Keratinocyte (primary cell): ENCODE data around the gene EXOC6B. TPM values are rescaled to one million over a fixed set of nuclear protein-coding genes. Genes with fewer than 3 reads are reported as not detected.

Source experiments
- DNase-seq: peaks from one replicate; pipeline ENCODE4 v3.0.0-alpha.2; 2011; ENCODE audit warnings: low read depth, missing footprints, low spot score
- FAIRE-seq: peaks from 2 replicates; lab custom pipeline; 2011; peaks lifted over from hg19 to GRCh38; lab: Jason Lieb, UNC
- H2AFZ ChIP-seq: 2 replicates; pipeline ENCODE4 v1.6.0; 2012; ENCODE audit warnings: low read length, control low read depth, inconsistent platforms; ENCODE audit not compliant: control insufficient read depth
- H3K27ac ChIP-seq: 2 replicates; pipeline ENCODE4 v1.5.1; 2011; ENCODE audit warnings: low read length; ENCODE audit not compliant: control insufficient read depth, insufficient read depth
- H3K27me3 ChIP-seq: 3 replicates; pipeline ENCODE4 v1.6.0; 2011; ENCODE audit warnings: low read length; ENCODE audit not compliant: control insufficient read depth, insufficient read depth; ENCODE audit errors: extremely low read depth
- H3K36me3 ChIP-seq, 2 experiments: 2 replicates in 1 of 2; 3 replicates in 1 of 2; pipeline ENCODE4 v1.5.1; 2011; ENCODE audit warnings: low read length in 2 of 2, mild to moderate bottlenecking in 1 of 2; ENCODE audit not compliant: control insufficient read depth in 2 of 2, insufficient read depth in 2 of 2; ENCODE audit errors: extremely low read depth in 1 of 2
- H3K4me1 ChIP-seq: 3 replicates; pipeline ENCODE4 v1.5.1; 2011; ENCODE audit warnings: low read length; ENCODE audit not compliant: control insufficient read depth, insufficient read depth; ENCODE audit errors: extremely low read depth
- H3K4me2 ChIP-seq: 3 replicates; pipeline ENCODE4 v1.6.0; 2011; ENCODE audit warnings: low read depth, low read length; ENCODE audit not compliant: control insufficient read depth, insufficient read depth; ENCODE audit errors: extremely low read depth
- H3K4me3 ChIP-seq, 3 experiments: fragments of 200-600 bp in 1 of 3; sonication (generic) in 1 of 3; 2 replicates in 2 of 3; 3 replicates in 1 of 3; pipeline ENCODE4 v1.5.1; 2011 to 2016; ENCODE audit warnings: low read length in 3 of 3, mild to moderate bottlenecking in 3 of 3, control low read depth in 2 of 3, inconsistent platforms in 1 of 3, low read depth in 1 of 3, mixed read lengths in 1 of 3, mixed run types in 1 of 3, moderate library complexity in 1 of 3; ENCODE audit not compliant: control insufficient read depth in 2 of 3, insufficient read depth in 2 of 3; ENCODE audit errors: extremely low read depth in 1 of 3
- H3K79me2 ChIP-seq: 2 replicates; pipeline ENCODE4 v1.6.0; 2012; ENCODE audit warnings: low read length; ENCODE audit not compliant: control insufficient read depth, insufficient read depth
- H3K9ac ChIP-seq: 3 replicates; pipeline ENCODE4 v1.6.0; 2011; ENCODE audit warnings: low read length; ENCODE audit not compliant: control insufficient read depth, insufficient read depth; ENCODE audit errors: extremely low read depth
- H3K9me1 ChIP-seq: 3 replicates; pipeline ENCODE4 v1.6.0; 2011; ENCODE audit warnings: low read length; ENCODE audit not compliant: control insufficient read depth, insufficient read depth; ENCODE audit errors: extremely low read depth
- H3K9me3 ChIP-seq: 2 replicates; pipeline ENCODE4 v1.5.1; 2012; ENCODE audit warnings: low read depth, low read length; ENCODE audit not compliant: control insufficient read depth
- H4K20me1 ChIP-seq: 3 replicates; pipeline ENCODE4 v1.6.0; 2011; ENCODE audit warnings: low read length; ENCODE audit not compliant: control insufficient read depth, insufficient read depth; ENCODE audit errors: extremely low read depth
- CTCF ChIP-seq, 3 experiments: IDR thresholded peaks in 1 of 3; conservative IDR thresholded peaks in 1 of 3; optimal IDR thresholded peaks in 1 of 3; 2 replicates in 2 of 3; 3 replicates in 1 of 3; pipeline versions ENCODE3 to v1.5.1; 2011; ENCODE audit warnings: low read length in 3 of 3, mild to moderate bottlenecking in 3 of 3, moderate library complexity in 2 of 3, control low read depth in 1 of 3, inconsistent platforms in 1 of 3; ENCODE audit not compliant: insufficient read depth in 2 of 3; ENCODE audit errors: extremely low read depth in 1 of 3
- EZH2 ChIP-seq: IDR thresholded peaks from one replicate; pipeline ENCODE4 v1.6.1; 2012; ENCODE audit warnings: inconsistent platforms, mild to moderate bottlenecking, low read length, moderate library complexity
- dilution Hi-C: fragments of 300-500 bp; cut with MboI; formaldehyde crosslinking; loops from one replicate; pipeline ENCODE4 v1.7.0; 2020; ENCODE audit warnings: low sequenced_read_pairs; ENCODE audit not compliant: extremely low pct_ligation_motif_present
- polyA plus RNA-seq, 5 experiments: library from polyadenylated mRNA; depleted of rRNA in 3 of 5; stranded (reverse) in 3 of 5; stranded (forward) in 1 of 5; unstranded in 1 of 5; fragments of >200 nt; gene quantifications; 1 replicate in 1 of 5; 2 replicates in 3 of 5; 3 replicates in 1 of 5; pipeline versions ENCODE4 v1.2.1 to v1.2.3, GENCODE V29; 2011 to 2012; ENCODE audit warnings: missing spikeins in 2 of 5, low read depth in 1 of 5, low replicate concordance in 1 of 5

EXOC6B gene
- polyA plus RNA-seq, 1 donor (not counting 4 experiments of a cell fraction or from before 2014, with no cell fraction given) = 37.3 TPM

DNA sequence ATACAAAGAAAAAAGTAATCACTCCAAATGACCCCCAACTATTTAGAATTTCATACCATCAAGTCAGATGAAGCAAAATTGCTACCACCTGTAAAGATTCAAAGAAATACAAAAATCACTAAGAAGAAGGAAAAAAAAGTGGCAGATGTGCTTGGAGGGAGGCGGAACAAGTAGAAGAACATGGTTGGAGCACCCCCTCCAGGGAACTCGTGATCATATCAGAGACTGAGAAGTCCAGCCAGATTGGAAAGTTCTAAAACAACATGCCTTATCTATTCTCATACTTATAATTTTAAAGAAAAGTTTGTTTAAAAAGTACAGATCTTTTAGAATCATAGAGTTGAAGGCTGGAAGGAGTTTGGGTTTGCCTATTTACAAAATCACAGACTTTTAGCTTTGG, 564.8 kb downstream of the EXOC6B start:
- H3K4me2 ChIP-seq = no peak overlapping the region
- no peaks in the 10 kb centered on the region for H3K36me3 ChIP-seq
- H3K27ac ChIP-seq = no peak overlapping the region
- dilution Hi-C loops = no loop called here
- no peaks in the 10 kb centered on the region for H3K79me2 ChIP-seq
- DNase-seq = no peak
- no peak for FAIRE-seq
- TF ChIP-seq EZH2 (no peak), CTCF (optimal IDR thresholded peaks at IDR 0.05 in 1 of 3, IDR thresholded peaks at IDR 0.05 in 1 of 3, conservative IDR thresholded peaks at IDR 0.05 in 1 of 3; ENCODE audit: extremely low read depth in 1 of 3, insufficient read depth in 2 of 3, low read length in 3 of 3) (no peak)
- no peaks in the 10 kb centered on the region for H3K4me1 ChIP-seq
- no peak overlapping the region for H3K9ac ChIP-seq
- no peaks in the 10 kb centered on the region for H3K27me3 ChIP-seq
- H3K4me3 ChIP-seq = no peak overlapping the region
- H2AFZ ChIP-seq = no peak overlapping the region
- H4K20me1 ChIP-seq = peaks cover 3% of the 10 kb centered on the region
- no peaks in the 10 kb centered on the region for H3K9me3 ChIP-seq
- no peaks in the 10 kb centered on the region for H3K9me1 ChIP-seq

DNA sequence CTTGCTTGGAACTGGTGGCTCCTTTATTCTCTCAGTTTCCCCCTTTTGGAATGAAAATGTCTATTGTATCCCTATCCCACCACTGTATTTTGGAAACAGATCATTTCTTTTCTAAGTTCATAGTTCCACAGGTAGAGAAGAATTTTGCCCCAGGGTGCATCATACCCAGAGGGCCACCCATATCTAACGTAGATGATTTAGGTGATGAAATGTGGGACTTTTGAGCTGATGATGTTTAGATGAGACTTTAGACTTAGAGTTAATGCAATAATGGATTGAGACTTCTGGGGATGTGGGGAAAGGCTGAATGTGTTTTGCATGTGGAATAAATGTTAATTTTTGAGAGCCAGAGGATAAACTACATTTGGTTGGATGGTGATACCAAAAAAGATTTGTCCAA, 570.3 kb downstream of the EXOC6B start:
- Histone ChIP-seq H3K79me2 (no peaks in the 10 kb centered on the region), H4K20me1 (peaks cover 3% of the 10 kb centered on the region), H3K9ac (no peak overlapping the region), H3K27ac (no peak overlapping the region), H3K27me3 (no peaks in the 10 kb centered on the region), H3K9me1 (no peaks in the 10 kb centered on the region), H3K36me3 (no peaks in the 10 kb centered on the region), H3K4me2 (no peak overlapping the region), H2AFZ (no peak overlapping the region), H3K9me3 (no peaks in the 10 kb centered on the region), H3K4me3 (no peak overlapping the region), H3K4me1 (no peaks in the 10 kb centered on the region)
- DNase-seq = no peak
- TF ChIP-seq CTCF (optimal IDR thresholded peaks at IDR 0.05 in 1 of 3, IDR thresholded peaks at IDR 0.05 in 1 of 3, conservative IDR thresholded peaks at IDR 0.05 in 1 of 3; ENCODE audit: extremely low read depth in 1 of 3, insufficient read depth in 2 of 3, low read length in 3 of 3) = no peak
- TF ChIP-seq EZH2 = no peak
- no peak for FAIRE-seq
- dilution Hi-C loops = no loop called here
